MM.1S (cell line): ENCODE data around the gene AMPD2.

Experiments
- DNase-seq: peaks from one replicate; pipeline ENCODE4 v3.0.0-alpha.2; 2015
- H2AFZ ChIP-seq: fragments of 300-600 bp; sonication (generic); 2 replicates; pipeline ENCODE4 v1.6.0; 2016; ENCODE audit warnings: antibody characterized with exemption, low read length
- H3F3A ChIP-seq: fragments of 300-600 bp; sonication (generic); 2 replicates; pipeline ENCODE4 v1.6.1; 2016; ENCODE audit warnings: mild to moderate bottlenecking, antibody characterized with exemption, low read length, moderate library complexity, mixed read lengths; ENCODE audit not compliant: insufficient read depth
- H3K27ac ChIP-seq: fragments of 300-600 bp; sonication (generic); 2 replicates; pipeline ENCODE4 v1.5.1; 2016; ENCODE audit warnings: mild to moderate bottlenecking, low read length
- H3K27me3 ChIP-seq: fragments of 300-600 bp; sonication (generic); replicated peaks from 2 replicates; pipeline ENCODE4 v1.6.0; 2016; ENCODE audit warnings: low read length; ENCODE audit not compliant: insufficient read depth
- H3K36me3 ChIP-seq: fragments of 300-600 bp; sonication (generic); replicated peaks from 2 replicates; pipeline ENCODE4 v1.6.1; 2016; ENCODE audit warnings: mild to moderate bottlenecking, low read length, mixed read lengths; ENCODE audit not compliant: insufficient read depth
- H3K4me1 ChIP-seq: fragments of 300-600 bp; sonication (generic); 2 replicates; pipeline ENCODE4 v1.6.1; 2016; ENCODE audit warnings: low read length, mixed read lengths
- H3K4me2 ChIP-seq: fragments of 300-600 bp; sonication (generic); 2 replicates; pipeline ENCODE4 v1.6.0; 2016; ENCODE audit warnings: low read depth, low read length
- H3K4me3 ChIP-seq: fragments of 300-600 bp; sonication (generic); 2 replicates; pipeline ENCODE4 v1.5.1; 2016; ENCODE audit warnings: low read length, mixed read lengths
- H3K79me2 ChIP-seq: fragments of 300-600 bp; sonication (generic); 2 replicates; pipeline ENCODE4 v1.6.1; 2016; ENCODE audit warnings: mixed run types, low read length, mixed read lengths
- H3K9ac ChIP-seq: fragments of 300-600 bp; sonication (generic); 2 replicates; pipeline ENCODE4 v1.6.1; 2016; ENCODE audit warnings: low read length, mixed read lengths
- H3K9me2 ChIP-seq: fragments of 300-600 bp; sonication (generic); replicated peaks from 2 replicates; pipeline ENCODE4 v1.6.1; 2016; ENCODE audit warnings: mild to moderate bottlenecking, low read length, mixed read lengths; ENCODE audit not compliant: insufficient read depth
- H3K9me3 ChIP-seq: fragments of 300-600 bp; sonication (generic); replicated peaks from 2 replicates; pipeline ENCODE4 v1.6.1; 2016; ENCODE audit warnings: mild to moderate bottlenecking, low read length, mixed read lengths; ENCODE audit not compliant: insufficient read depth
- H4K20me1 ChIP-seq: fragments of 300-600 bp; sonication (generic); 2 replicates; pipeline ENCODE4 v1.6.1; 2016; ENCODE audit warnings: mild to moderate bottlenecking, low read length, moderate library complexity, mixed read lengths; ENCODE audit not compliant: insufficient read depth
- EZH2 ChIP-seq: fragments of 300-600 bp; sonication (generic); optimal IDR thresholded peaks from 2 replicates; pipeline ENCODE3; 2017; ENCODE audit warnings: low read depth, mild to moderate bottlenecking, antibody characterized with exemption, low read length, mixed read lengths
- EZH2phosphoT487 ChIP-seq: fragments of 300-600 bp; sonication (generic); IDR thresholded peaks from 2 replicates; pipeline ENCODE4 v1.6.1; 2018; ENCODE audit warnings: antibody characterized with exemption, low read length
- TF ChIP-seq, protein P1 (sequence below): fragments of 300-600 bp; sonication (generic); IDR thresholded peaks from 2 replicates; pipeline ENCODE4 v1.5.1; 2016; ENCODE audit warnings: antibody characterized with exemption, low read length, mixed read lengths

AMPD2 gene

DNA sequence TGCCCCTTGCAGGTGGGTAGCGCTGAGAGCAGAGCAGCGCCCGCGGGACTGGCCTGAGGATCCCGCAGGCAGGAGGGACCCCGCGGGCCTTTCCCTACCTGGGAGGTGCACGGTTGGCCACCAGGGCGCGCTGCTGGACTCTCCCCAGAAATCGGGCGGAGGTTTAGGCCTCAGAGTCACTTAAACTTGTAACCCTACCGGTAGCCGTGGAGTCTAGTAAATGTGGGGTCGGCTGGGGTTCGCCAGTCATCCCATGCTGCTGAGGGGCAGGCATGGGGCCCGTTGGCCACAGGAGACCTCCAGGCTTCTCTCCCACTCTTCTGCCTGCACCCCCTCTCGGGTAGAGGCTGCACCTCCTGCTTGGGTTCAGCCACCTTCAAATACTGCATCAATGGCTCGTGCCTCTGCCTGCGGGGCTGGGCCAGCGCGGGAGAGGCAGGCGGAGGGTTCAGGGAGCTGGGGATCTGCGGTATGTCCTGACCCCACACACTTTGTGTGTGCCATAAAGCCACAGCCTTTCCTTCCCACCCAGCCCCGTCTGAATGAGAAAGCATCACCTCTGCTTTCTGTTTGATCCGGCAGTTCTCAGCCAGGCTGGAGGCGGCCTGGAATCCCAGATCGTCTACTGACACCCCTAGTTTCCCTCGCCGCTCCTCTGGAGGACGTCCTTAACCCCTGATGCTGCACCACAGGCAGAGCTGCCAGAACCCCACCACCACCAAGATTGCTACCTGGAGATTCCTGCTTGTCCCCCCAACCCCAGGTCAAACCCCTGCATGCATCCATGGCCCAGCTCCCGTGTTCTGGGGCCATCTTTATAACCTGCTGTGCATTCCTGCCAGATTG, 24.0 kb downstream of the AMPD2 start:
- TF ChIP-seq EZH2phosphoT487 (no peak), EZH2 (no peak)
- TF ChIP-seq, protein P1, sequence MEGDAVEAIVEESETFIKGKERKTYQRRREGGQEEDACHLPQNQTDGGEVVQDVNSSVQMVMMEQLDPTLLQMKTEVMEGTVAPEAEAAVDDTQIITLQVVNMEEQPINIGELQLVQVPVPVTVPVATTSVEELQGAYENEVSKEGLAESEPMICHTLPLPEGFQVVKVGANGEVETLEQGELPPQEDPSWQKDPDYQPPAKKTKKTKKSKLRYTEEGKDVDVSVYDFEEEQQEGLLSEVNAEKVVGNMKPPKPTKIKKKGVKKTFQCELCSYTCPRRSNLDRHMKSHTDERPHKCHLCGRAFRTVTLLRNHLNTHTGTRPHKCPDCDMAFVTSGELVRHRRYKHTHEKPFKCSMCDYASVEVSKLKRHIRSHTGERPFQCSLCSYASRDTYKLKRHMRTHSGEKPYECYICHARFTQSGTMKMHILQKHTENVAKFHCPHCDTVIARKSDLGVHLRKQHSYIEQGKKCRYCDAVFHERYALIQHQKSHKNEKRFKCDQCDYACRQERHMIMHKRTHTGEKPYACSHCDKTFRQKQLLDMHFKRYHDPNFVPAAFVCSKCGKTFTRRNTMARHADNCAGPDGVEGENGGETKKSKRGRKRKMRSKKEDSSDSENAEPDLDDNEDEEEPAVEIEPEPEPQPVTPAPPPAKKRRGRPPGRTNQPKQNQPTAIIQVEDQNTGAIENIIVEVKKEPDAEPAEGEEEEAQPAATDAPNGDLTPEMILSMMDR, result peak; percentile 64

DNA sequence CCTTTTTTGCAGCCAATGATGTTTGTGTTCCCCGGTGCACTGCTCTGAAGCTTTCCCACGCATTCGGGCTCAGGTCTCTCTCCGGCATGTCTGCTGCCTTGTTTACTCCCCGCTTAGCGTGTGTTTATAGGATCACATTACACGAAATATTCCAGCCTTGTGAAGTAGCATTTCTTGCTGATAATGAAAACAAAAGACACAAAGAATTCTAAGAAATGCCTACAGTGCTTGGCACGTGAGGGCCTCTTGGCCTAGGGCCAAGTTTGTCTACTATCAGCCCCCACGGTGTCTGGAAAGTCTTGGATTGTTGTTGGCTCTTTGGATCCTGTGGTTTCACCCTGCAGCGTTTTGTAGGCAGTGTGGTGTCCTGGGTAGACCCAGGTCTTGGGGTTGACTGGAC, 25.0 kb downstream of the AMPD2 start:
- H2AFZ ChIP-seq, result no peak overlapping the region
- H3K9me2 ChIP-seq, result no peaks in the 10 kb centered on the region
- no peaks in the 10 kb centered on the region for H3K36me3 ChIP-seq
- no peaks in the 10 kb centered on the region for H3K27me3 ChIP-seq
- no peak overlapping the region for H3K4me2 ChIP-seq
- no peak overlapping the region for H3K4me3 ChIP-seq
- H3K9me3 ChIP-seq, result no peaks in the 10 kb centered on the region
- DNase-seq, result no peak
- H3F3A ChIP-seq, result no peaks in the 10 kb centered on the region
- H3K4me1 ChIP-seq, result 0 out of 2 replicates have a peak, but pooled peaks cover 3% of the 10 kb centered on the region
- TF ChIP-seq, protein P1, result no peak
- no peak for TF ChIP-seq EZH2
- TF ChIP-seq EZH2phosphoT487, result no peak
- no peak overlapping the region for H3K9ac ChIP-seq
- H3K79me2 ChIP-seq, result no peaks in the 10 kb centered on the region
- no peaks in the 10 kb centered on the region for H4K20me1 ChIP-seq
- H3K27ac ChIP-seq, result no peak overlapping the region

More for the DNA sequence above, 24.0 kb downstream of the AMPD2 start:
- Histone ChIP-seq H3K9me2 (no peaks in the 10 kb centered on the region), H3K4me1 (0 out of 2 replicates have a peak, but pooled peaks cover 3% of the 10 kb centered on the region), H3K27me3 (no peaks in the 10 kb centered on the region), H3K4me3 (no peak overlapping the region), H3F3A (no peaks in the 10 kb centered on the region), H3K9me3 (no peaks in the 10 kb centered on the region), H3K4me2 (peak overlapping the region; percentile 48; the same call in 1 of the 2 replicates), H3K27ac (no peak overlapping the region), H2AFZ (peak overlapping the region; percentile 59), H4K20me1 (no peaks in the 10 kb centered on the region), H3K79me2 (no peaks in the 10 kb centered on the region), H3K36me3 (no peaks in the 10 kb centered on the region), H3K9ac (no peak overlapping the region)
- DNase-seq, result peak; percentile 68

DNA sequence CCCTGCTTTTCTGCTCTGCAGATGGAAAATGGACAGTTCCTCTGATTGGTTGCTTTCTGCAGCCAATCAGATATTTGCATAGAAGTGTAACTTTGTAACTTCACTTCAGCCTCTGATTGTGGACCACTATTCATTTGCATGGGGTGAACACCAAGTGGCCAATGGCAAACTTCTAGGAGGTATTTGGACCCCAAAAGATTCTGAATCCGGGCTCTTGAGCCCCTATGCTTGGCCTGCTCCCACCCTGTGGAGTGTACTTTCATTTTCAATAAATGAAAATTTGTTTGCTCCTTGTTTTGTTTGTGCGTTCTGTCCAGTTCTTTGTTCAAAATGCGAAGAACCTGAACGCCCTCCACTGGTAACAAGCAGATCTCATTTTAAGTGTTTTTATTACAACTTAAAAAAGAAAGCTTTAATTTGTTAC, 29.9 kb downstream of the AMPD2 start:
- H3K36me3 ChIP-seq, result no peaks in the 10 kb centered on the region
- H3K27me3 ChIP-seq, result no peaks in the 10 kb centered on the region
- H3K9me3 ChIP-seq, result no peaks in the 10 kb centered on the region
- no peak overlapping the region for H3K4me2 ChIP-seq
- no peaks in the 10 kb centered on the region for H3K9me2 ChIP-seq
- no peaks in the 10 kb centered on the region for H3K79me2 ChIP-seq
- no peak overlapping the region for H3K27ac ChIP-seq
- H3K4me1 ChIP-seq, result no peaks in the 10 kb centered on the region
- no peak overlapping the region for H3K4me3 ChIP-seq
- no peak for DNase-seq
- no peak overlapping the region for H2AFZ ChIP-seq
- H3K9ac ChIP-seq, result no peak overlapping the region
- H3F3A ChIP-seq, result no peaks in the 10 kb centered on the region
- TF ChIP-seq EZH2phosphoT487, result no peak
- TF ChIP-seq, protein P1, result no peak
- no peak for TF ChIP-seq EZH2
- no peaks in the 10 kb centered on the region for H4K20me1 ChIP-seq
